Measurements from ENCODE around the gene ATRNL1.

DNA sequence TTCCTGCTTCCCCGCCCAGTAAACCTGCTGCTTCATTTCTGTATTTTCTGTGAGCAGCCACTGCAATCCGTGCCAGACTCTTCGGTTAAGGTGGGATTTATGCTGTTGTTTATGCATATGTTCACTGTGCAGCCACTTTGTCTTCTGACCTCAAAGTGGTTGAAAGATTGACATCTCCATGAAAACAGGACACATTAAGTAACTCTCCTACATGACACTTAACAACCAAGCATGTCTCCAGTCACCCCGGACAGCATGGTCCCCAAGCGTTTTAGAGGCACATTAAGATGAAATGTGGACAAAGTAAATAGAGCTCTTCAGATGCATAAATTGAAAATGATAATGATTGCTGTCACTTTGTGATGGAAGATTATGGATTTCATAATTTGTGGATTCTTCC is 758.5 kb downstream of the ATRNL1 start:
- TF ChIP-seq, protein P1, sequence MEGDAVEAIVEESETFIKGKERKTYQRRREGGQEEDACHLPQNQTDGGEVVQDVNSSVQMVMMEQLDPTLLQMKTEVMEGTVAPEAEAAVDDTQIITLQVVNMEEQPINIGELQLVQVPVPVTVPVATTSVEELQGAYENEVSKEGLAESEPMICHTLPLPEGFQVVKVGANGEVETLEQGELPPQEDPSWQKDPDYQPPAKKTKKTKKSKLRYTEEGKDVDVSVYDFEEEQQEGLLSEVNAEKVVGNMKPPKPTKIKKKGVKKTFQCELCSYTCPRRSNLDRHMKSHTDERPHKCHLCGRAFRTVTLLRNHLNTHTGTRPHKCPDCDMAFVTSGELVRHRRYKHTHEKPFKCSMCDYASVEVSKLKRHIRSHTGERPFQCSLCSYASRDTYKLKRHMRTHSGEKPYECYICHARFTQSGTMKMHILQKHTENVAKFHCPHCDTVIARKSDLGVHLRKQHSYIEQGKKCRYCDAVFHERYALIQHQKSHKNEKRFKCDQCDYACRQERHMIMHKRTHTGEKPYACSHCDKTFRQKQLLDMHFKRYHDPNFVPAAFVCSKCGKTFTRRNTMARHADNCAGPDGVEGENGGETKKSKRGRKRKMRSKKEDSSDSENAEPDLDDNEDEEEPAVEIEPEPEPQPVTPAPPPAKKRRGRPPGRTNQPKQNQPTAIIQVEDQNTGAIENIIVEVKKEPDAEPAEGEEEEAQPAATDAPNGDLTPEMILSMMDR (conservative IDR thresholded peaks at IDR 0.05; ENCODE audit: low read length), result no peak
- TF ChIP-seq EZH2phosphoT487 (IDR thresholded peaks at IDR 0.05; ENCODE audit: borderline replicate concordance, low read depth, low read length), result no peak
